A673 (cell line): ENCODE measurements around the gene NEDD4L.

Experiments
- EZH2 ChIP-seq: fragments of 200-600 bp; sonication (generic); IDR thresholded peaks from 2 replicates; pipeline ENCODE4 v1.6.1; 2017; ENCODE audit warnings: borderline replicate concordance, low read depth, mild to moderate bottlenecking, mixed read lengths, antibody characterized with exemption, low read length; ENCODE audit not compliant: poor library complexity, severe bottlenecking
- TF ChIP-seq, protein P1 (sequence below): fragments of 300-800, 200-600 bp; sonication (generic); conservative IDR thresholded peaks from 2 replicates; pipeline ENCODE4 v1.5.1; 2017; ENCODE audit warnings: low read depth, mild to moderate bottlenecking, antibody characterized with exemption, low read length, moderate library complexity, mixed read lengths

DNA sequence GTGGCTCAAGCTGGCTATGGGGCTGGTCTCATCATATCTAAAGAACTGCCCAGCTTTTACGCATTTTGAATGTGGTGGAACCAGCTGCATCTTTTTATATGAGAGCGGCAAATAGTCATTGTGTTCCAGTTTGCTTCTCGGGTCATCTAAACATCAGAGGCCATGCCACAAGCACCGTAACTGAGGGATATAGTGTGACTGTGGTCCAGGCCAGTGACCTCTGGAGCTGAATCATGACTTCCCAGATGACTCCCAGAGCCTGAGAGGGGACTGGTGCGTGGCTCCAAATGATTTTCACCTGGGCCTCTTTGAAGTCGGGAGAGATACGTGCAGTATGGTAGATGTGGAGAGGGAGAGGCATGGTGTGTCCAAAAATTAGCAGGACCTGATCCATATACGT lies 271.0 kb downstream of the NEDD4L start:
- TF ChIP-seq, protein P1, sequence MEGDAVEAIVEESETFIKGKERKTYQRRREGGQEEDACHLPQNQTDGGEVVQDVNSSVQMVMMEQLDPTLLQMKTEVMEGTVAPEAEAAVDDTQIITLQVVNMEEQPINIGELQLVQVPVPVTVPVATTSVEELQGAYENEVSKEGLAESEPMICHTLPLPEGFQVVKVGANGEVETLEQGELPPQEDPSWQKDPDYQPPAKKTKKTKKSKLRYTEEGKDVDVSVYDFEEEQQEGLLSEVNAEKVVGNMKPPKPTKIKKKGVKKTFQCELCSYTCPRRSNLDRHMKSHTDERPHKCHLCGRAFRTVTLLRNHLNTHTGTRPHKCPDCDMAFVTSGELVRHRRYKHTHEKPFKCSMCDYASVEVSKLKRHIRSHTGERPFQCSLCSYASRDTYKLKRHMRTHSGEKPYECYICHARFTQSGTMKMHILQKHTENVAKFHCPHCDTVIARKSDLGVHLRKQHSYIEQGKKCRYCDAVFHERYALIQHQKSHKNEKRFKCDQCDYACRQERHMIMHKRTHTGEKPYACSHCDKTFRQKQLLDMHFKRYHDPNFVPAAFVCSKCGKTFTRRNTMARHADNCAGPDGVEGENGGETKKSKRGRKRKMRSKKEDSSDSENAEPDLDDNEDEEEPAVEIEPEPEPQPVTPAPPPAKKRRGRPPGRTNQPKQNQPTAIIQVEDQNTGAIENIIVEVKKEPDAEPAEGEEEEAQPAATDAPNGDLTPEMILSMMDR = no peak
- no peak for TF ChIP-seq EZH2
